ENCODE results near the gene MYDGF. TPM values are rescaled to one million over a fixed set of nuclear protein-coding genes. Genes with fewer than 3 reads are reported as not detected.

The MYDGF gene
- total RNA-seq, 4 donors from 2014 or later = 22.8 to 59.2 (median 42.8) TPM

DNA sequence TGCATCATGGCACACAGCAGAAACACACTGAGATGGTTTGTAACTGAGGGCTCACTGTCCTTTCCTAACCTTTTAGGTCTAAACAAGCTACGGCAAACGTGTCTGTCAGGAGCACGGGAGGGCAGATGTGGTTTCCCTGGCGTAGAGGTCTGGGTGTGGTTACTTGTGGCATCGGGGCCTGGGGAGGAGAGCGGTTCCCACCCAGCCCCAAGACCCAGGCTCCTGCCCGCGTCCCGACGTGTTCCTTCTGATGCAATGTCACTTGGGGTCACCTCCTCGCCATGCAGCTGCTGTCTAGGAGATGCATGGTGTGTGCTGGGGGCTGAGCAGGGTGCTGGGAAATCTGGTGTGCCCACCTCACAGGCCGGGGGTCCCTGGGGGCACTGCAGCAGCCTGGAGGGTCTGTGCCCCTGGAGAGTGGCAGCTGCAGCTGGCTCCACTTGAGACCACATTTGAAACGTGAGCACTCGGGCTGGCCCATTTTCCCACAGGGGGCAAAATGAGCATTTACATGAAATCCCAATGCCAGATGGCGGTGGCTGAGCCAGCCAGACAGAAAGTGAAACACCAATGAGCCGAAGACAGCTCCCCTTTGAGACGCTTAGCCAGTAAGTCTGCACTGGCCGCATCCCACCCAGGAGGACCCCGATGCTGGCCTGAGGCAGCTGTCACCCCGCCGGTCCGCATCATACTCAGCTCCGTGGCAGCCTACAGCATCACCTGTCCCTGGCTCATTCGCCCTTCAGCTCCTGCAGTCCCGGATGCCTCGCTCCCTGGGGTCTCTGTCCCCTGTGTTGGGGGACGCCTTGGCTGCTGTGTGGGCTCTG lies 22.3 kb upstream of the MYDGF start:
- H3K36me3 ChIP-seq = peaks cover 81 to 99% (median 97%) of the 10 kb centered on the region in 4 donors
- intact Hi-C loops (cut with DNase I) = no loop called here

DNA sequence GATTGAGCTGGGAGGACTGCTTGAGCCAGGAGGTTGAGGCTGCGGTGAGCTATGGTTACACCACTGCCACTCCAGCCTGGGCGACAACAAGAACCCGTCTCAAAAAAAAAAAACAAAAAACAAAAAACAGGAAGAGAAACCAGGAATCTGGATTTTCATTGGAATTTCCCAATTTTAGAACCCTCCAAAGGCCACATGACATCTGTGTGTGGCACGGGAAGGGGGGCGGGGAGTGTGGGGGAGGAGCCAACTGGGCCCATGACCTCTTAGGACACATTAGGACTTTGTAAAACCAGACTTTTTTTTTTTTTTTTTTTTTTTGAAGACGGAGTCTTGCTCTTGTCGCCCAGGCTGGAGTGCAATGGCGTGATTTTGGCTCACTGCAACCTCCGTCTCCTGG lies 21.2 kb upstream of the MYDGF start:
- Histone ChIP-seq H3K4me1 (peaks cover 5 to 22% (median 18%) of the 10 kb centered on the region in 4 donors), H3K9me3 (no peaks in the 10 kb centered on the region), H3K4me3 (no peak overlapping the region), H3K36me3 (peaks cover 87 to 99% (median 97%) of the 10 kb centered on the region in 4 donors), H3K27me3 (no peaks in the 10 kb centered on the region), H3K27ac (replicated peaks in 1 of 4) (no peak overlapping the region)
- intact Hi-C loops (cut with DNase I) = no loop called here
- TF ChIP-seq EP300 (IDR thresholded peaks at IDR 0.05) (no peak), POLR2AphosphoS5 (IDR thresholded peaks at IDR 0.05) (no peak), POLR2A (IDR thresholded peaks at IDR 0.05; ENCODE audit: low read depth) (no peak)
- TF ChIP-seq, protein P1, sequence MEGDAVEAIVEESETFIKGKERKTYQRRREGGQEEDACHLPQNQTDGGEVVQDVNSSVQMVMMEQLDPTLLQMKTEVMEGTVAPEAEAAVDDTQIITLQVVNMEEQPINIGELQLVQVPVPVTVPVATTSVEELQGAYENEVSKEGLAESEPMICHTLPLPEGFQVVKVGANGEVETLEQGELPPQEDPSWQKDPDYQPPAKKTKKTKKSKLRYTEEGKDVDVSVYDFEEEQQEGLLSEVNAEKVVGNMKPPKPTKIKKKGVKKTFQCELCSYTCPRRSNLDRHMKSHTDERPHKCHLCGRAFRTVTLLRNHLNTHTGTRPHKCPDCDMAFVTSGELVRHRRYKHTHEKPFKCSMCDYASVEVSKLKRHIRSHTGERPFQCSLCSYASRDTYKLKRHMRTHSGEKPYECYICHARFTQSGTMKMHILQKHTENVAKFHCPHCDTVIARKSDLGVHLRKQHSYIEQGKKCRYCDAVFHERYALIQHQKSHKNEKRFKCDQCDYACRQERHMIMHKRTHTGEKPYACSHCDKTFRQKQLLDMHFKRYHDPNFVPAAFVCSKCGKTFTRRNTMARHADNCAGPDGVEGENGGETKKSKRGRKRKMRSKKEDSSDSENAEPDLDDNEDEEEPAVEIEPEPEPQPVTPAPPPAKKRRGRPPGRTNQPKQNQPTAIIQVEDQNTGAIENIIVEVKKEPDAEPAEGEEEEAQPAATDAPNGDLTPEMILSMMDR (IDR thresholded peaks at IDR 0.05) = no peak
- WGBS = 88% methylated on average over 9 of the region's 9 CpGs
- DNase-seq (ENCODE audit: extremely low spot score) = no peak

More for the DNA sequence above, 22.3 kb upstream of the MYDGF start:
- H3K27ac ChIP-seq (replicated peaks in 1 of 4) = no peak overlapping the region
- peaks cover 5 to 24% (median 18%) of the 10 kb centered on the region in 4 donors for H3K4me1 ChIP-seq
- no peak for DNase-seq (ENCODE audit: extremely low spot score)
- H3K27me3 ChIP-seq = no peaks in the 10 kb centered on the region
- no peak for TF ChIP-seq POLR2AphosphoS5 (IDR thresholded peaks at IDR 0.05)
- TF ChIP-seq, protein P1 (IDR thresholded peaks at IDR 0.05) = no peak
- TF ChIP-seq EP300 (IDR thresholded peaks at IDR 0.05) = no peak
- no peak for TF ChIP-seq POLR2A (IDR thresholded peaks at IDR 0.05; ENCODE audit: low read depth)
- no peaks in the 10 kb centered on the region for H3K9me3 ChIP-seq
- WGBS = 93% methylated on average over 27 of the region's 27 CpGs
- no peak overlapping the region for H3K4me3 ChIP-seq

DNA sequence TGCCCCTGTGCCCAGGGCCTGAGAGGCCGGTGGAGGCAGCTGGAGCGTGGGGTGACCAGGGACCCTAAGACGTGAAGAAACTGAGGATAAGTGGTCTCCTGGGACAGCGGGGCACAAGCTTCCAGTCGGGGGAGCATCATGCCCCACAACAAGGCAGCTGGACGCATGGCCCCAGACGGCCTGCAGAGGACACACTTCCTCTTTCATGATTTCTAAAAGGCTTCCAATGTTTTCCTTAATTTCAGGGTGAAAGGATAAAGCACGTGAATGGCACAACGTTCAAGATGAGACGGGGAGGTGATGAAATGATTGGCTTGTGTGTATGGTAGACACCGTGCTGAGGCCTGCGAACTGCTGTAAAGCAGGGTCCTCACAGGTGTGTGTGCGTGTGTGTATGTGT lies 20.2 kb upstream of the MYDGF start:
- Histone ChIP-seq H3K9me3 (no peaks in the 10 kb centered on the region), H3K4me1 (peaks cover 5 to 19% (median 16%) of the 10 kb centered on the region in 4 donors), H3K27me3 (no peaks in the 10 kb centered on the region), H3K36me3 (peaks cover 87 to 99% (median 97%) of the 10 kb centered on the region in 4 donors), H3K27ac (replicated peaks in 1 of 4) (no peak overlapping the region), H3K4me3 (no peak overlapping the region)
- intact Hi-C loops (cut with DNase I) = no loop called here
- TF ChIP-seq, protein P1 (IDR thresholded peaks at IDR 0.05) = no peak
- no peak for TF ChIP-seq POLR2A (IDR thresholded peaks at IDR 0.05; ENCODE audit: low read depth)
- TF ChIP-seq POLR2AphosphoS5 (IDR thresholded peaks at IDR 0.05) = no peak
- no peak for TF ChIP-seq EP300 (IDR thresholded peaks at IDR 0.05)
- 75% methylated on average over 13 of the region's 13 CpGs for WGBS
- DNase-seq (ENCODE audit: extremely low spot score) = no peak

DNA sequence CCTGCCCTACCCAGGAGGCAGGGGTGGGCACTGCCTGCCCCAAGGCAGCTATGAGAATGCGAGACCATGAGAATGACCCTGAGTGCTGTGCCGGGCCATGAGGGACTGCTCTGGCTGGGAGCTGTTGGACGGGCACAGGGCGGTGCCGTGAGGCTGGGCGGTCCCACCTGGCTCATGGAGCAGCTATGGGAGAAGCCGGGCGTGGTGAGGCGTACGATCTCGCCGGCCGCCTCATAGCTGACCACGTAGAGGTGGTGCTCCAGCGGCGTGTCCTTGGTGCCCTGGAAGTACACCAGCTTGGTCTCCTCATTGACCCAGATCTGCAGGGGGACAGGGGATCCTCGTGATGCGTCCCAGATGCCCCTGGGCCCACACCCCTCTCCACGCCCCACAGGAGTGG lies 19.3 kb upstream of the MYDGF start:
- TF ChIP-seq EP300 (IDR thresholded peaks at IDR 0.05) (no peak), POLR2AphosphoS5 (IDR thresholded peaks at IDR 0.05) (no peak), POLR2A (IDR thresholded peaks at IDR 0.05; ENCODE audit: low read depth) (no peak)
- TF ChIP-seq, protein P1 (IDR thresholded peaks at IDR 0.05) = no peak
- WGBS = 100% methylated on average over 1 of the region's 19 CpGs
- Histone ChIP-seq H3K36me3 (peaks cover 85 to 99% (median 97%) of the 10 kb centered on the region in 4 donors), H3K27ac (replicated peaks in 1 of 4) (no peak overlapping the region), H3K4me3 (no peak overlapping the region), H3K27me3 (no peaks in the 10 kb centered on the region), H3K4me1 (peaks cover 0 to 12% (median 11%) of the 10 kb centered on the region in 4 donors), H3K9me3 (no peaks in the 10 kb centered on the region)
- DNase-seq (ENCODE audit: extremely low spot score) = no peak
- intact Hi-C loops (cut with DNase I) = no loop called here

All from esophagus muscularis mucosa (tissue), 4 donors.